HS-5 (cell line): ENCODE data around the gene CLIP4.
"Not testable (repeated sequence)": the region's sequence is repeated elsewhere in the genome, so short reads cannot be mapped to it uniquely, and the experiment has no call there.

Source experiments
- DNase-seq: peaks from one replicate; pipeline ENCODE4 v3.0.0-alpha.2; 2012; ENCODE audit warnings: low read depth

CLIP4 gene

DNA sequence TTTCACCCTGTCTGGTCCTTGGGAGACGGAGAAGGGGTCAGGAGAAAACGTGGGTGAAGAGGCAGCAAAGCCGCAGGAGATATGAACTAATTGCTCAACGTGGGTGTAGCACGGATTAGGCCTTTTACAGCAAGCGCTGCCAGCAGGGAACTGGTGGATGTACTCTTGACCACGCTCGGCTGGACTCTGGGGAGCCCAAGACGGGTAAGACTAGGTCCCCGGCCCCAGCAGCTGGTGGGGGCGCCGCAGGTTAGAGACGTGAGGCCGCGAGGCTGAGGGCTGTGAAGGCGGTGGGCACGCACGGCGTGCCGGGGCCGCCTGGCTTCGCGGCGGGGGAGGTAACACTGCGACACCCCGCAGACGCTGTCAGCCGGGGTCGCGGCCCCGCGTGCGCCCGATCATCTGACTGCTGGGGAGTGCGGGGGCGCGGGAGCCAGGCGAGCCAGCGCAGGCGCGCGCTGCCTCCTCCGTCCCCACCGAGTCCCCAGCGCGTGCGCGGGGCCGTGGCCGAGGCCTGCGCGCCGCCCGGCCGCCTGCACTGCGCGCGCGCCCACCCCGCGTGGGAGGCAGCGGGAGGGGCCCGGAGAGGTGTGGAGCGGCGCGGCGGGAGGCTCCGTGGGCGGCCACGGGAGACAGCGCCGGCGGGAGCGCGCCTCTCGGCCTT lies at the start of gene CLIP4:
Gene CLIP4, plus strand, starts transcription at position 470 of the 664 bp plus-strand sequence. CDS start 5,974 bp downstream, outside the sequence.
- no peak for DNase-seq

DNA sequence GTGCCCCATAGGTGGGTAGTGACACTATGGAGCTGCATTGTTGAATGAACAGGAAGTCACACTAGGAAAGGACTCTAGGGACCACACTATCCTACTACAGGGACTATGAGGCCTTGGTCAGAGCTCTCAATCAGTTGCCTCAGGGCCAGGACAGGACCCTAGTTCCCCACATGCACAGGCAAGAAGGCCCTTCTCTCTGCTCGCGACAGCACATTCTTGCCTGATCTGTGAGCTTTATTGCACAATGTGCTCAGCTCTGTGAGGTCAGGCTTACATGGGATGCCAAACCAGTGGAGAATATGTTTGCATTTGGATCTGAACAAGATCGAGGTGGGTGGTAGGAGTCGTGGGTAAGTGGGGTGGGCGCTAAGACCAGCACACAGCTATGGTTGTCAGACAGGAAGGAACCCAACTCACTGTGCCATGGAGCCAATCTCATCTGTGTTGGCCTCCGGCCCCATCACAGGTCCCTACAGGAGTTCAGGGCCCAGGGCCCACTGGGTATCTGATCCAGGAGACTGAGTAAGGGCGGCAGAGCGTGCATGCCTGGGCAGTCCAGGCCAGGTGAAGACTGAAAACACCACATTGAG lies 48.8 kb upstream of the CLIP4 start:
- no peak for DNase-seq

GRCh38 chr2:29066997-29067605 lies 48.1 kb upstream of the CLIP4 start:
- no peak for DNase-seq

- DNase-seq, result no peak
Observed at GRCh38 chr2:29068513-29068912, 46.7 kb upstream of the CLIP4 start.

- DNase-seq, result no peak
Observed at GRCh38 chr2:29070526-29070925, 44.7 kb upstream of the CLIP4 start.

DNA sequence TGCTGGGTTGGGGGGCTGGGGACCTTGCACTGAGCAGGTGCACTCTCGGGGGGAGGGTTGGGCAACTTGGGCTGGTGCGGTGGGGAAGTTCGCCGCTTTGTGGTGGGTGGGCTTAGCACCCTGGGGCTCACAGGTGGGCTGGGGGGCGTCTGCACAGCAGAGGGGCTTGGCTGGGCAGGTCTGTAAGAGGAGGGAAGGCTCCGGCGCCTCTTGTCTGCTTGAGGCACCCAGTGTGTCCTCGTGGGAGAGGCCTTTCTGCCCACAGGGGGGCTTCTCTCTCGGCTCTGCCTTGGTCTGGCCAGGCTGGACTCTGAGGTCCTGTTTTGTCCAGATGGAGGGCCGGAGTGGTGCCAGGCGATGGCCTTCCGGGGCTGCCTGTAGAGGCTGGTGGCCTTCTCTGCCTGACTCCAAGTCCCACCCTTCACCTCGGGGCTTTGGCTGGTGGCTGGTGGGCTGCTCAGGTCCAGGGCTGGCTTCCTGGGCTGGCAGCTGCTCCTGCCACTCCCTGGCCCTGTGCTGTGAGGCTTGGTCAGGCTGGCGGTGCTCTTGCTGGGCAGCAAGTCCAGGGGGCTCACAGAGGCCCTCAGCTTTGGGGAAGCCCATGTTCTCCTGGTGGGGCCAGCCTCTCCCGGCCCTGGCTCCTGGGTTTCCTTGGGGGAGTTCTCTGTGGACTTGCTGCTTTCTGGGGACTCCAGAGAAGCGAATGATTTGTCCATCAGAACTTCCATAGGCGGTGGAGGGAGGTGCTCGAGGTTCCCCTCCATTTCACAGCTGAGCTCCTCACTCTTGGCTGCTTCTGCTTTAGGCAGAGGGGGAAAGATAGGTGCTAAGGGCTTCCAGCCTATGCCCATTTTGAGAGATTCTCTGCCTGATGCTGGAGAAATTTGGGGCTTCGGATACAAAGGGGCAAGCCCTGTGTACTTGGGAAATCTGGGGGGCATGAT lies 43.9 kb upstream of the CLIP4 start:
- no peak for DNase-seq

GRCh38 chr2:29072251-29072650 lies 43.0 kb upstream of the CLIP4 start:
- DNase-seq, result no peak

- no peak for DNase-seq
Observed at GRCh38 chr2:29072971-29073725, 42.1 kb upstream of the CLIP4 start.

- DNase-seq, result no peak
Observed at GRCh38 chr2:29073933-29074332, 41.3 kb upstream of the CLIP4 start.

DNA sequence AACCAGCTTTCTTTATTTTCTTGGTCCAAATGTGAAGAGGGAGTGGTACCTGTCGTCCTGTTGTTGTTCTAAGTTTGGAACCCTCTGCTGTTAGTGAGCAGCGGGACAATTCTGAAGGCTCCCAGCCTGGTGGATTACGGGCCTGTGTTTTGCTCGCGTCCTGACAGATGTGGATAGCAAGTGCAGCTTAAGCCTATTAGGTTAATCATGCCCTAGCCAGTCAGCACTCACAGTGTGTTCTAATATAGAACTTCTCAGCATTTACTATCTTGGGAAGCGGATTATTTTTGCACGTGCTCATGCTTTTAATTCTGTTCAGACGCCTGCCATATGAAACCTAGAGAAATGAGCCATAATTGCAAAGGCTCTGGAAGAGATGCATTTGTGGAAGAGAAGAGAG lies 40.8 kb upstream of the CLIP4 start, which contains the start of gene PCARE:
Gene PCARE, minus strand, starts transcription at position 113 of the 400 bp plus-strand sequence. CDS start 262 bp downstream, outside the sequence.
- DNase-seq, result no peak

DNA sequence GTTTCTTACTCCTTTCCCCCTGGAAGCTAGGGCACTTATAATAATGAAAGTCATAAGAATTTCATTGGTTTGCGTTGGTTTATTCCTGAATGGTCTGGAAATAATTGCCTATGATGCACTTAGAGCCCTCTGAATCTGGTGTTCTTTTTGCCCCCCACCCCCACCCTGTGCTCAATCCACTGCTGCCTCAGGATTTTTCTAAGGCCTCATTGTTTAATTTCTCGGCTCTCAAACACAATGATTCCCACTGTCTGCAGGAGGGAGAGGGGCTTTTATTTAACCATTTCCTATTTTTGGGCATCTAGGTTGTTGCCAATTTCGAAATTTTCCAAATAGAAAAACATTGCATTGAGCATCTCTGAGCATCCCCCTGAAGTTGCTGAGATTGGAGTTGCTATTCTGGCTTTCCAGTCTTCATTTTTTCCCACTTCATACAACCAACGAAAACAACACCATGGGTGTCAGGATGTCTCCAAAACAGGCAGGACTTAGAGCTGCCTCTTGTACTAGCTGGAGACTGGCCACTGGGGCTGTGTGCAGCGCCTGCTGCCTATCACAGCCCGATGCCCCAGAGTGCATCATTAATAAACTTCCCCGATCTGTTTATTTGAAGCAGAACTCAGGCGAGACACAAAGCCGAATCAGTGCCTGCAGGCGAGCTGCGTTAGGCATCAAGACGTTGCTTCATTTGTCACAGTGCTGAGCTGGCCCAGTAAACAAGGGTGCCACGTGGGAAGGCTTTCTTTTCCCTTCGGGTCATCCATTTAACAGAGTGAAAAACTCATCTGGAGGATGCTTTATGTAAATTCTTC lies 39.1 kb upstream of the CLIP4 start:
- DNase-seq, result no peak

DNA sequence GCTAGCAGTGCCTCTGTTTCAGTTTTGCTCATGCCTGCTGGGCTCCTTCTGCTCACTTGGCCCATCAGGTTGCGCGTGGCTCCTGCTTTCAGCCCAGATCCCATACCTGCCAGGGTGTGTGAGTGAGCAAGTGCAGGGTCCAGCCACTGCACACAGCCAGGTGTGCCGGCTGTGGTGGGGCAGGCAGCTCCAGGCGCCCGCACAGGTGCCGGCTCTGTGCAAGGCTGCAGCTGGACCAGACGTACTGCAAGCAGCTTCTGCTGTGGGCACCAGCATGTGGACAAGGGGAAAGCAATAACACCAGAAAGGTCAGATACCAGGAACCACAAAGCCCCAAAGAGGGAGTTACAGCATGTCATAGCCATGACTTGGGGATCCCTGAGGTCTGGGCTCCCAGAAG lies 35.3 kb upstream of the CLIP4 start:
- DNase-seq, result no peak

DNA sequence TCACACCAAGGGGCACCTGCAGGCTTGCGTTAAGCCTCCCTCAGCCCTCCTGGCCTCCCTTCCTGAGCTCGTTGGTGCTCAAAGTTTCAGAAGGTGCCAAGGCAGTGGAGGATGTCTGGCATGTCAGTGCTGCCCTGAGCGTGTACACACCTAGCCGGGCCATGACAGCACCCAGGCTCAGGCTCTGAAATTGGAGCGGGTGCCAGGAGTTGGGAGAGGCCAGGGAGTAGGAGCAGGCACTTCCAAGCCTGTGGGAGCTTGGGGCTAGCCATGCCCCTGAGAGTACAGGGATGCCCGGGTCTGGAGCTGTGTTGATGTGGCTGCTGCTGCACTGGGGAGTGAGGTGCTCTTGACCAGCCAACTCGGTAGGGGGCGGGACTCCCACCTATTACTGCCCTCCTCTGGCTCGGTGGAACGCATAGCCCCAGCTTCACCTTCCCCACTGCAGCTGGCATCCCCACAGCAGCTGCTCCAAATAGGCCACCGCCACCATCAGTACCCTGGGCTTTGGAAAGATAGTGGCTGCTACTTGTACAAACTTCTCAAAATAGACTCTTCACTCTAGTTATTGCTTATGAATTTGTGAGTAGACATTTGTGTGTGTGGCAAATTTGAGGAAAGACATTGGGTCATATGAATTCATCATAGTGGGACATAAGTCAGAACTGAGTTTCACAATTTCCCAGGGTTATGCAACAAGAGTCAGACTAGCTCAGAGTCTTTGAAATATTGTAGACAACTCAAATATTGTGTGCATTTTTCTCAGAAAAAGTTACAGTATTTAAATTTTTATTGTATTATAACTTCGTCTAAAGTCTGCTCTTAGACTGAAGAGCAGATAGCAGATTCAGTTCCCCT lies 34.1 kb upstream of the CLIP4 start:
- no peak for DNase-seq

DNA sequence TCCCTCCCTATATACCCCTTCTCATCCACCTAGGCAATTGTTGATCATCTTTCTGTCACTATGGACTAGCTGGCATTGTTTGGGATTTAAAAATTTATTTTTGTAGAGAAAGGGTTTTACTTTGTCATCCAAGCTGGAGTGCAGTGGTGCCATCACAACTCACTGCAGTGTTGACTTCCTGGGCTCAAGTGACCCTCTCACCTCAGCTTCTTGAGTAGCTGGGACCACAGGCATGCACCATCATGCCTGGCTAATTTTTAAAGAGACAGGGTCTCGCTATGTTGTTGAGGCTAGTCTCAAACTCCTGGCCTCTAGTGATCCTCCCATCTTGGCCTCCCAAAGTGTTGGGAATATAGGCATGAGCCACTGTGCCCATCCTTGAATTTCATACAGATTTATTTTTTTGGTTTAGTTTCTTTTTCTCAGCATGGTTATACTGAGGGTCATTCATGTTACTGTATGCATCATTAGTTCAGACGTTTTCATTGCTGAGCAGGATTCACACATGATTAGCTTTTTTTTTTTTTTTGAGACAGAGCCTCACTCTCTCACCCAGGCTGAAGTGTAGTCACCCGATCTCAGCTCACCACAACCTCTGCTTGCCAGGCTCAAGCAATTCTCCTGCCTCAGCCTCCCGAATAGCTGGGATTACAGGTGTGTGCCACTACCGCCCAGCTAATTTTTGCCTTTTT lies 32.3 kb upstream of the CLIP4 start:
- DNase-seq, result no peak

- DNase-seq, result no peak
Observed at GRCh38 chr2:29084554-29084953, 30.7 kb upstream of the CLIP4 start.

- not testable (repeated sequence) for DNase-seq
Observed at GRCh38 chr2:29090311-29090710, 24.9 kb upstream of the CLIP4 start.

- no peak for DNase-seq
Observed at GRCh38 chr2:29096969-29097368, 18.2 kb upstream of the CLIP4 start.

- no peak for DNase-seq
Observed at GRCh38 chr2:29097569-29097968, 17.6 kb upstream of the CLIP4 start.

DNA sequence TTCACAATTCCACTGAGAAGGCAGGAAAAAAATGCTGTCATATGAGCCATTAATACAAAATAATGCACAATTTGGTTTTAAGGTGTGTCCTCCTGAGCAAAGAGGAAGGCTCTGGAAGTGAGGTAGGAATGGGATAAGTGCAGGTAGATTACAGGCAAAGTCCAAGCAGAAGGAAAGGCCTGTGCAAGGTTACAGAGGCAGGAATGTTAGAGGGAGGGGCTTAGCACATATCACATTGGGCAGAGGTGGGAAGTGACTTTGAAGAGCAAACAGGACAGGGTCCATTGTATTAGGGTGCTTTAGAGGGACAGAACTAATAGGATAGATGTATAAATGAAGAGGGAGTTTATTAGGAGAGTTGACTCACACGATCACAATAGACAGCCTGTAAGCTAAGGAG lies 14.7 kb upstream of the CLIP4 start:
- DNase-seq, result no peak
